Nephron progenitor cell (in vitro differentiated cells): Measurements from ENCODE around the gene CHRD.
A peak's percentile ranks its signal among the peaks of the same experiment; 100 is the strongest.

ENCODE experiments used
- DNase-seq: peaks from one replicate; pipeline ENCODE4 v3.0.0; 2021
- H3K27ac Mint-ChIP-seq: 2 replicates; pipeline ENCODE4 v1.8.0; 2021; ENCODE audit warnings: mild to moderate bottlenecking, moderate library complexity, mixed read lengths
- H3K27me3 Mint-ChIP-seq: 2 replicates; pipeline ENCODE4 v1.8.0; 2021; ENCODE audit warnings: mild to moderate bottlenecking, low read depth, mixed read lengths; ENCODE audit not compliant: poor library complexity
- H3K36me3 Mint-ChIP-seq: 2 replicates; pipeline ENCODE4 v1.8.0; 2021; ENCODE audit warnings: low read depth, mixed read lengths
- H3K4me1 Mint-ChIP-seq: 2 replicates; pipeline ENCODE4 v1.8.0; 2021; ENCODE audit warnings: mixed read lengths
- H3K4me3 Mint-ChIP-seq: 2 replicates; pipeline ENCODE4 v1.8.0; 2021; ENCODE audit warnings: mild to moderate bottlenecking, moderate library complexity, mixed read lengths
- H3K9me3 Mint-ChIP-seq: 2 replicates; pipeline ENCODE4 v1.8.0; 2021; ENCODE audit warnings: mild to moderate bottlenecking, moderate library complexity, mixed read lengths
- TF ChIP-seq, protein P1 (sequence below): fragments of 200-600 bp; sonication (generic); IDR thresholded peaks from 2 replicates; pipeline ENCODE4 v1.5.0; 2021; ENCODE audit warnings: antibody characterized with exemption

Gene CHRD

DNA sequence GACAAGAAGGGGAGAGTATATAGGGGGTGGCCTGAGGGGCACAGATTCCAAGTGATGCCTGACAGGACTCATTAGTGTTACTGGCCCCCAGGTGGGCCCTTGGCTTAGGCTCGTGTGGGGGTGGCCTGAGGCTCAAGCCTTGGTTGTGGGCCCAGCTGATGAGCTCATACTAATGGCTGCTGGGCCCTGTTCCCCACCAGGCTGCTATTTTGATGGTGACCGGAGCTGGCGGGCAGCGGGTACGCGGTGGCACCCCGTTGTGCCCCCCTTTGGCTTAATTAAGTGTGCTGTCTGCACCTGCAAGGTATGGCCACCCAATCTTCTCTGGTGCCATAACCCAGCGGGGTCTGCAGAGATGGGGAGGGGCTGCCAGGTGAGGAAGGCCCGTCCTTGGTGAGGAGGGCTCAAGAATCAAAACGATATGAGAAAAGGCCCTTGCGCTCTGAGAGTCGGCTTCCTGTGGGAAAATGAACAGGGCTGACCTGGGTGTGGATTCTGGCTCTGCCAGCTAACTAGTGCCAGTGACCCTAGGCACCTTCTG, 7.4 kb downstream of the CHRD start:
- DNase-seq, result no peak
- H3K27ac Mint-ChIP-seq, result no peak overlapping the region
- H3K4me3 Mint-ChIP-seq, result no peak overlapping the region
- TF ChIP-seq, protein P1, sequence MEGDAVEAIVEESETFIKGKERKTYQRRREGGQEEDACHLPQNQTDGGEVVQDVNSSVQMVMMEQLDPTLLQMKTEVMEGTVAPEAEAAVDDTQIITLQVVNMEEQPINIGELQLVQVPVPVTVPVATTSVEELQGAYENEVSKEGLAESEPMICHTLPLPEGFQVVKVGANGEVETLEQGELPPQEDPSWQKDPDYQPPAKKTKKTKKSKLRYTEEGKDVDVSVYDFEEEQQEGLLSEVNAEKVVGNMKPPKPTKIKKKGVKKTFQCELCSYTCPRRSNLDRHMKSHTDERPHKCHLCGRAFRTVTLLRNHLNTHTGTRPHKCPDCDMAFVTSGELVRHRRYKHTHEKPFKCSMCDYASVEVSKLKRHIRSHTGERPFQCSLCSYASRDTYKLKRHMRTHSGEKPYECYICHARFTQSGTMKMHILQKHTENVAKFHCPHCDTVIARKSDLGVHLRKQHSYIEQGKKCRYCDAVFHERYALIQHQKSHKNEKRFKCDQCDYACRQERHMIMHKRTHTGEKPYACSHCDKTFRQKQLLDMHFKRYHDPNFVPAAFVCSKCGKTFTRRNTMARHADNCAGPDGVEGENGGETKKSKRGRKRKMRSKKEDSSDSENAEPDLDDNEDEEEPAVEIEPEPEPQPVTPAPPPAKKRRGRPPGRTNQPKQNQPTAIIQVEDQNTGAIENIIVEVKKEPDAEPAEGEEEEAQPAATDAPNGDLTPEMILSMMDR, result no peak
- H3K9me3 Mint-ChIP-seq, result no peaks in the 10 kb centered on the region
- no peaks in the 10 kb centered on the region for H3K36me3 Mint-ChIP-seq
- peaks cover 13% of the 10 kb centered on the region for H3K27me3 Mint-ChIP-seq
- peaks cover 10% of the 10 kb centered on the region for H3K4me1 Mint-ChIP-seq

DNA sequence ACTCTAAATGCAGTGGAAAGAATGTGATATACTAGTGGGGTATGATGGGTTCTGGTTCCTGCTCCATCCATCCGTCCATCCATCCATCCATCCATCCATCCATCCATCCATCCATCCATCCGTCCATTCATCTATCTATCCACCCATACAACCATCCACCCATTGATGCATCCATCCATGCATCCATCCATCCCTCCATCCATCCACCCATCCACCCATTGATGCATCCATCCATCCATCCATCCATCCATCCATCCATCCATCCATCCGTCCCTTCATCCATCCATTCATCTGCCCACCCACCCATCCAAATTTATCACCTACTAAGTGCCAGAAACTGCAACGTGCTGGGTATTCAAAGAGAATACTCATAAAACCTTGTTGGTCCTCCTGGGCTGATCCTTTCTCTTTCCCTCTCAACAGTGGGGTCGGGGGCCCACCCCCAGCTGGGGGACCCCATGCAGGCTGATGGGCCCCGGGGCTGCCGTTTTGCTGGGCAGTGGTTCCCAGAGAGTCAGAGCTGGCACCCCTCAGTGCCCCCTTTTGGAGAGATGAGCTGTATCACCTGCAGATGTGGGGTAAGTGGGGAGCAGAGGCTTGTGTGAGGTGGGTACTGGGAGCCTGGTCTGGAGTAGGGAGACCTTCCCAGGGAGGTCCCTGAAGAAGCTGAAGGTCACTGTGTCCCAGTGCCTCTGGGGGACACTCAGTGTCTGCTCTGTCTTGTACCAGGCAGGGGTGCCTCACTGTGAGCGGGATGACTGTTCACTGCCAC, 8.5 kb downstream of the CHRD start:
- Mint-ChIP-seq H3K4me1 (peaks cover 10% of the 10 kb centered on the region), H3K4me3 (no peak overlapping the region), H3K27me3 (peaks cover 7% of the 10 kb centered on the region), H3K36me3 (no peaks in the 10 kb centered on the region), H3K9me3 (no peaks in the 10 kb centered on the region), H3K27ac (no peak overlapping the region)
- no peak for DNase-seq
- TF ChIP-seq, protein P1, result no peak

DNA sequence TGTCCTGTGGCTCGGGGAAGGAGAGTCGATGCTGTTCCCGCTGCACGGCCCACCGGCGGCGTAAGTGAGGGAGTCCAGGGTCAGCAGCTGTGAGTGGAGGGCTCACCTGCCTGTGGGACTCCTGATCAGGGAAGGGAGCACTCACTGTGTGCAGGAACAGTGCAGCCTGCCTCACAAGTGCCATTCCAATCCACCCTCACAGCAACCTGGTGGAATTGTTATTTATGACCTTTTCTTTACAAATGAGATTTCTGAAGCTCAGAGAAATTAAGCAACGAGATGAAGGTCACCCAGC, 9.0 kb downstream of the CHRD start:
- no peak overlapping the region for H3K27ac Mint-ChIP-seq
- peaks cover 10% of the 10 kb centered on the region for H3K4me1 Mint-ChIP-seq
- no peaks in the 10 kb centered on the region for H3K36me3 Mint-ChIP-seq
- no peak overlapping the region for H3K4me3 Mint-ChIP-seq
- no peak for DNase-seq
- TF ChIP-seq, protein P1, result no peak
- peaks cover 7% of the 10 kb centered on the region for H3K27me3 Mint-ChIP-seq
- H3K9me3 Mint-ChIP-seq, result no peaks in the 10 kb centered on the region

DNA sequence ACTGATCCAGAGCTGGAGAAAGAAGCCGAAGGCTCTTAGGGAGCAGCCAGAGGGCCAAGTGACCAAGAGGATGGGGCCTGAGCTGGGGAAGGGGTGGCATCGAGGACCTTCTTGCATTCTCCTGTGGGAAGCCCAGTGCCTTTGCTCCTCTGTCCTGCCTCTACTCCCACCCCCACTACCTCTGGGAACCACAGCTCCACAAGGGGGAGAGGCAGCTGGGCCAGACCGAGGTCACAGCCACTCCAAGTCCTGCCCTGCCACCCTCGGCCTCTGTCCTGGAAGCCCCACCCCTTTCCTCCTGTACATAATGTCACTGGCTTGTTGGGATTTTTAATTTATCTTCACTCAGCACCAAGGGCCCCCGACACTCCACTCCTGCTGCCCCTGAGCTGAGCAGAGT, 9.5 kb downstream of the CHRD start:
- Mint-ChIP-seq H3K4me1 (peaks cover 10% of the 10 kb centered on the region), H3K4me3 (no peak overlapping the region), H3K36me3 (no peaks in the 10 kb centered on the region), H3K9me3 (no peaks in the 10 kb centered on the region), H3K27me3 (peaks cover 7% of the 10 kb centered on the region), H3K27ac (peak overlapping the region; percentile 24)
- TF ChIP-seq, protein P1, result no peak
- DNase-seq, result peak; percentile 22

DNA sequence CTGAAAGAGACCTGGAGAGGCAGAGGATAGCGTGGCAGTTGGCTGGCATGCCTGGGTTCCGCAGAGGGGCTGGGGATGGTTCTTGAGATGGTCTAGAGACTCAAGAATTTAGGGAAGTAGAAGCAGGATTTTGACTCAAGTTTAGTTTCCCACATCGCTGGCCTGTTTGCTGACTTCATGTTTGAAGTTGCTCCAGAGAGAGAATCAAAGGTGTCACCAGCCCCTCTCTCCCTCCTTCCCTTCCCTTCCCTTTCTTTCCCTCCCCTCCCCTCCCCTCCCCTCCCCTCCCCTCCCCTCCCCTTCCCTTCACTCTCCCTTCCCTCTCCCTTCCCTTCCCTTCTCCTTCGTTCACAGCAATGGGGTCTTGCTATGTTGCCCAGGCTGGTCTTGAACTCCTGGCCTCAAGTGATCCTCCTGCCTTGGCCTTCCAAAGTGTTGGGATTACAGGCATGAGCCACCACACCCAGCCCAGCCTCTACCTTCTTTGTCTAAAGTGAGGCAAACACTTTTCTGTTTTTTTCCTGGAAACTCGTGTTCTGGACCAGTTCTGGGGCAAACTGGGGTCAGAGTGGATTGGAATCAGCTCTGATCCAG, 10.2 kb downstream of the CHRD start:
- TF ChIP-seq, protein P1, result no peak
- peaks cover 10% of the 10 kb centered on the region for H3K4me1 Mint-ChIP-seq
- DNase-seq, result no peak
- H3K4me3 Mint-ChIP-seq, result no peak overlapping the region
- peaks cover 7% of the 10 kb centered on the region for H3K27me3 Mint-ChIP-seq
- H3K36me3 Mint-ChIP-seq, result no peaks in the 10 kb centered on the region
- peak overlapping the region; percentile 24 for H3K27ac Mint-ChIP-seq
- no peaks in the 10 kb centered on the region for H3K9me3 Mint-ChIP-seq
